CD4-positive, CD25-positive, alpha-beta regulatory T cell (primary cell): ENCODE measurements around the gene NCK2. TPM values are rescaled to one million over a fixed set of nuclear protein-coding genes. Genes with fewer than 3 reads are reported as not detected.

Source experiments
- ATAC-seq, 2 donors: fragments of 150-1000 bp; cut with Tn5 transposase; one replicate each; pipeline ENCODE4 v1.10.0; 2021; ENCODE audit warnings: low read depth in 2 of 2, moderate number of reproducible peaks in 2 of 2, moderate library complexity in 1 of 2
- DNase-seq, 3 donors: peaks; one replicate each; pipeline versions ENCODE4 v3.0.0 to v3.0.0-alpha.2; 2012 to 2022; ENCODE audit warnings: mixed read lengths in 1 of 3
- H3K27ac ChIP-seq: one replicate; pipeline ENCODE4 v1.7.0; 2013; ENCODE audit warnings: mild to moderate bottlenecking, low read length; ENCODE audit not compliant: insufficient read depth, poor library complexity, severe bottlenecking
- H3K27me3 ChIP-seq: one replicate; pipeline ENCODE4 v1.7.0; 2013; ENCODE audit warnings: low read length; ENCODE audit not compliant: control insufficient read depth, insufficient read depth
- H3K36me3 ChIP-seq: one replicate; pipeline ENCODE4 v1.7.0; 2013; ENCODE audit warnings: mild to moderate bottlenecking, low read length, moderate library complexity; ENCODE audit not compliant: control insufficient read depth, insufficient read depth
- H3K4me1 ChIP-seq: 2 replicates; pipeline ENCODE4 v1.7.0; 2013; ENCODE audit warnings: mild to moderate bottlenecking, low read length; ENCODE audit not compliant: insufficient read depth, control insufficient read depth, poor library complexity, severe bottlenecking
- H3K4me3 ChIP-seq: one replicate; pipeline ENCODE4 v1.7.0; 2013; ENCODE audit warnings: low read depth, mild to moderate bottlenecking, low read length, moderate library complexity
- H3K9me3 ChIP-seq, 2 experiments: 1 replicate in 1 of 2; 2 replicates in 1 of 2; pipeline ENCODE4 v1.7.0; 2013; ENCODE audit warnings: low read length in 2 of 2, mild to moderate bottlenecking in 1 of 2, moderate library complexity in 1 of 2; ENCODE audit not compliant: control insufficient read depth in 2 of 2
- H3K27ac Mint-ChIP-seq, 3 donors: one replicate each; pipeline ENCODE4 v1.8.0; 2020 to 2022; ENCODE audit warnings: mild to moderate bottlenecking in 3 of 3, mixed read lengths in 3 of 3, moderate library complexity in 2 of 3
- H3K27me3 Mint-ChIP-seq: one replicate; pipeline ENCODE4 v1.8.0; 2022; ENCODE audit warnings: mild to moderate bottlenecking, mixed read lengths
- H3K36me3 Mint-ChIP-seq: one replicate; pipeline ENCODE4 v1.8.0; 2020; ENCODE audit warnings: mixed read lengths
- H3K4me1 Mint-ChIP-seq, 4 donors: one replicate each; pipeline ENCODE4 v1.8.0; 2020 to 2022; ENCODE audit warnings: mixed read lengths in 4 of 4, mild to moderate bottlenecking in 1 of 4
- H3K4me3 Mint-ChIP-seq, 4 donors: one replicate each; pipeline ENCODE4 v1.8.0; 2020 to 2022; ENCODE audit warnings: mild to moderate bottlenecking in 4 of 4, mixed read lengths in 4 of 4, moderate library complexity in 3 of 4
- H3K9me3 Mint-ChIP-seq, 7 donors: one replicate each; pipeline ENCODE4 v1.8.0; 2020 to 2022; ENCODE audit warnings: mixed read lengths in 7 of 7, mild to moderate bottlenecking in 3 of 7, moderate library complexity in 2 of 7
- polyA plus RNA-seq, 4 donors: library from polyadenylated mRNA; unstranded; fragments of 300-500 nt; fragmentation: Illumina TruSeq; gene quantifications; one replicate each; pipeline ENCODE4 v1.2.3, GENCODE V29; 2021
- total RNA-seq: library from RNA; stranded (reverse); gene quantifications from one replicate; pipeline ENCODE4 v1.2.3, GENCODE V29; 2022

NCK2 gene
- total and polyA plus RNA-seq, 5 donors from 2014 or later: 44.8 to 167 (median 60.5) TPM

DNA sequence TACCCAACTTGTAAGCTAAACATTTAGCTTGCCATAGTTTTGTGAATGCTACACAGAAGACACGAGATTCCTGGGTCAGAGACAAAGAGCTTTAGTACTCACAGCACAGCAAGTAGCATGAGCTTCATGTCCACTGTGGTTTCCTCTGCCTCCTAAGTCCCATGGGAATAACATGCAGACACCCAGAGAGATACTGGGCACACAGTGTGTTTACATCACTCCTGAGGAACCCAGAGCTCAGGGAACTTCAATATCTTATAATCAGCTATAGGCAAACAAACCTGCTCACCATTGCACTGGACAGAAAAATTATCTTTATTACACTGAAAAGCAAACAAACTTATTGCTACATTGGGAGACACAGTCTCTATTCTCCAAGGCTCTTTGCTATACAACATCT lies 14.5 kb upstream of the NCK2 start:
- Histone ChIP-seq H3K27ac (no peak overlapping the region), H3K4me1 (peaks cover 20% of the 10 kb centered on the region), H3K27me3 (no peaks in the 10 kb centered on the region), H3K9me3 (peaks cover 0 to 11% of the 10 kb centered on the region in 2 experiments), H3K4me3 (no peak overlapping the region), H3K36me3 (no peaks in the 10 kb centered on the region)
- Mint-ChIP-seq H3K27ac (no peak overlapping the region), H3K4me1 (peaks cover 9 to 30% (median 15%) of the 10 kb centered on the region in 4 donors), H3K36me3 (peaks cover 6% of the 10 kb centered on the region), H3K9me3 (peaks cover 0 to 6% (median 2%) of the 10 kb centered on the region in 7 donors), H3K27me3 (no peaks in the 10 kb centered on the region), H3K4me3 (no peak overlapping the region)
- no peak for DNase-seq
- no peak for ATAC-seq

DNA sequence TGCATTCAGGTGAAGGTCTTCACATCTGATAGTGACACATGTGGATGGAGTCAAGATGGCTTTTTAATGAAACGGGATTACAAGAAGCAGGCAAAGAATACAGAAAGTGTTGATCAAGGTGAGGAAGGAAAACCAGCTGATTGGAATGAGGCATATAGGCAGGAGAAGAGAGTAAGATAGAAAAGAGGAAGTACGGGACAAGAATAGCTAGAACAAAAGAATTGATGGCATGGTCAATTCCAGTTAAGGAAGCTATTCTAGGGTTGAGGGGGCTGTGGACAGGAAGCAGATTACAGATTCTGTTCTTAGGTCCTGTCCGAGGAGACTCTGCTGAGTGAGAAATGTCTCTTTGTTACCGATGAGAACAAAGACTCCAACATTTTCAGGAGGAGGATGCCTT lies 13.2 kb upstream of the NCK2 start:
- H3K4me1 ChIP-seq: peaks cover 25% of the 10 kb centered on the region
- peaks cover 0 to 11% of the 10 kb centered on the region in 2 experiments for H3K9me3 ChIP-seq
- no peaks in the 10 kb centered on the region for H3K27me3 Mint-ChIP-seq
- H3K27ac Mint-ChIP-seq: no peak overlapping the region
- ATAC-seq (no peak), DNase-seq (no peak)
- peaks cover 0 to 4% (median 2%) of the 10 kb centered on the region in 7 donors for H3K9me3 Mint-ChIP-seq
- peaks cover 9 to 43% (median 19%) of the 10 kb centered on the region in 4 donors for H3K4me1 Mint-ChIP-seq
- H3K36me3 Mint-ChIP-seq: peaks cover 5% of the 10 kb centered on the region
- no peak overlapping the region for H3K4me3 ChIP-seq
- H3K36me3 ChIP-seq: no peaks in the 10 kb centered on the region
- no peak overlapping the region for H3K27ac ChIP-seq
- H3K4me3 Mint-ChIP-seq: no peak overlapping the region
- no peaks in the 10 kb centered on the region for H3K27me3 ChIP-seq

DNA sequence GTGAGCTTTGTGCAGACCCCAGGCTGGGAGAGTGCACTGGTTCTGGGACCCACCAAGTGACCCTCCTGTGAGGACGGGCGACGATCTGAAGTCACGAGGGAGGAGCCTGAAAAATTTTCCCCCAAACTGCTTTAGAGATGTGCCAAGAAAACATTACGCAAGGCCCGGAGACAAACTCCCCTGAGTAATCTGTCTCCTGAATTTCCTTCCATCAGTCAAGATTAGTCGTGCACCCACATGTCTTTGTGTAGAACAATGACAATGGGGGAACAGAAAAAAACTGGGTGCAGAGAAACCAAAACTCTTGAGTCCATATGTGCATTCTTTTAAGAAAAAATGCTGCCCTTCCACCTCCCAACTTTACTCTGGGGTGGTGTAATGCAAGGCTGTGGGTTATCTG lies 12.6 kb upstream of the NCK2 start:
- no peak for DNase-seq
- Mint-ChIP-seq H3K9me3 (peaks cover 0 to 1% (median 0%) of the 10 kb centered on the region in 7 donors), H3K27me3 (no peaks in the 10 kb centered on the region), H3K4me3 (no peak overlapping the region), H3K27ac (no peak overlapping the region), H3K36me3 (no peaks in the 10 kb centered on the region), H3K4me1 (peaks cover 9 to 45% (median 21%) of the 10 kb centered on the region in 4 donors)
- no peaks in the 10 kb centered on the region for H3K36me3 ChIP-seq
- H3K4me3 ChIP-seq: no peak overlapping the region
- H3K27ac ChIP-seq: no peak overlapping the region
- peaks cover 30% of the 10 kb centered on the region for H3K4me1 ChIP-seq
- no peak for ATAC-seq
- peaks cover 0 to 6% of the 10 kb centered on the region in 2 experiments for H3K9me3 ChIP-seq
- no peaks in the 10 kb centered on the region for H3K27me3 ChIP-seq

DNA sequence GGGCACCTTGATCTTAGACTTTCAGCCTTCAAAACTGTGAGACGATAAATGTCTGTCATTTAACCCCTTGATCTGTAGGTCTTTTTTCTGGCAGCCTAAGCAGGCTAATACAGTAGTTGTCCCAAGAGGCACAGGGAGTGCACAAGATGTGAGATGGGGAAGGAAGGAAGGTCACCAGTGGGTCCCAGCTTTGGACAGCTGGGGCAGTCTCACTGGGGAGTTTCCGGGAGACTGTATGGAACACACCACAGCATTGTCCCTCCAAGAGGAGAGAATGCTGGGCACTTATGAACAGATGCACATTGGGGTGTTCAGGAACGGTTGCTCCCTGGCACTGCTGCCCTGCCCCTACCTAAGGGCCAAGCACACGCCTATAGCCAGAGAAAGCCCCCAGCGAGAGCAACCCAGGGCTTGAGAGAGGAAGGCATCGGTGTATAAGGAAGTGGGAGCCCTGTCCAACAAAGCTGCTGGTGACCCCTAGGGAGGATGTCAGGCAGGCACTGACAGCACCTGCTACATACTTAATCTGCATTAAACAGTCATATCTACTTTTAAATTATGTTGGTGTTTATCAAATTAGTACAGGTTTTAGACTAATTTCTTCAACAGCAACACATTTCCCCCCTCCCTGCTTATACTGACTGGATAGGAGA lies 11.6 kb upstream of the NCK2 start:
- Mint-ChIP-seq H3K4me1 (peaks cover 10 to 52% (median 23%) of the 10 kb centered on the region in 4 donors), H3K36me3 (no peaks in the 10 kb centered on the region), H3K27ac (peak overlapping the region in 1 of 3 donors; percentile 83), H3K4me3 (peak overlapping the region in 1 of 4 donors; percentile 66), H3K9me3 (no peaks in the 10 kb centered on the region), H3K27me3 (no peaks in the 10 kb centered on the region)
- no peaks in the 10 kb centered on the region for H3K36me3 ChIP-seq
- no peak overlapping the region for H3K27ac ChIP-seq
- H3K27me3 ChIP-seq: no peaks in the 10 kb centered on the region
- no peak for ATAC-seq
- no peaks in the 10 kb centered on the region for H3K9me3 ChIP-seq
- peaks cover 40% of the 10 kb centered on the region for H3K4me1 ChIP-seq
- DNase-seq: no peak
- H3K4me3 ChIP-seq: no peak overlapping the region

DNA sequence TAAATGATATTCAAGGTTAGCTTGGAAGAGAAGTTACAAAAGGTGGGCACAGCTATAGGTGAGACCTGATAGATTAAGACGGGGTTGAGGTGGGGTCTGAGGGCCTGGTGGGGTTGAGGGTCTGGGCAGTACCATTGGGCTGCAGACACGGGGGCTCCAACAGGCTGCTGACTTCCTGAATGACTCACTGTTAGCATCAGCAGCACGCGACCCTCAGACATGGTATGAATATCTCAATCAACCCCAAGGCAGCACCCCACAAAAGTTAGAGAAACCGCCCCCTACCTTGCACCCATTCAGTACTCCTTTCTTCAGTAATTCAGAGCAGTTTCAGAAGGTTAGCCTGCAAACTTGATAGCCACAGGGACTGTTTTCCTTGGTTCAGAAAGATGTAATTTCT lies 10.8 kb upstream of the NCK2 start:
- no peaks in the 10 kb centered on the region for H3K36me3 ChIP-seq
- no peak for DNase-seq
- H3K36me3 Mint-ChIP-seq: no peaks in the 10 kb centered on the region
- no peaks in the 10 kb centered on the region for H3K9me3 Mint-ChIP-seq
- no peak overlapping the region for H3K4me3 ChIP-seq
- H3K27me3 ChIP-seq: no peaks in the 10 kb centered on the region
- peaks cover 45% of the 10 kb centered on the region for H3K4me1 ChIP-seq
- H3K4me3 Mint-ChIP-seq: no peak overlapping the region
- H3K27ac ChIP-seq: no peak overlapping the region
- ATAC-seq: no peak
- H3K27me3 Mint-ChIP-seq: no peaks in the 10 kb centered on the region
- H3K9me3 ChIP-seq: no peaks in the 10 kb centered on the region
- peaks cover 18 to 60% (median 31%) of the 10 kb centered on the region in 4 donors for H3K4me1 Mint-ChIP-seq
- peak overlapping the region in 1 of 3 donors; percentile 71 for H3K27ac Mint-ChIP-seq

DNA sequence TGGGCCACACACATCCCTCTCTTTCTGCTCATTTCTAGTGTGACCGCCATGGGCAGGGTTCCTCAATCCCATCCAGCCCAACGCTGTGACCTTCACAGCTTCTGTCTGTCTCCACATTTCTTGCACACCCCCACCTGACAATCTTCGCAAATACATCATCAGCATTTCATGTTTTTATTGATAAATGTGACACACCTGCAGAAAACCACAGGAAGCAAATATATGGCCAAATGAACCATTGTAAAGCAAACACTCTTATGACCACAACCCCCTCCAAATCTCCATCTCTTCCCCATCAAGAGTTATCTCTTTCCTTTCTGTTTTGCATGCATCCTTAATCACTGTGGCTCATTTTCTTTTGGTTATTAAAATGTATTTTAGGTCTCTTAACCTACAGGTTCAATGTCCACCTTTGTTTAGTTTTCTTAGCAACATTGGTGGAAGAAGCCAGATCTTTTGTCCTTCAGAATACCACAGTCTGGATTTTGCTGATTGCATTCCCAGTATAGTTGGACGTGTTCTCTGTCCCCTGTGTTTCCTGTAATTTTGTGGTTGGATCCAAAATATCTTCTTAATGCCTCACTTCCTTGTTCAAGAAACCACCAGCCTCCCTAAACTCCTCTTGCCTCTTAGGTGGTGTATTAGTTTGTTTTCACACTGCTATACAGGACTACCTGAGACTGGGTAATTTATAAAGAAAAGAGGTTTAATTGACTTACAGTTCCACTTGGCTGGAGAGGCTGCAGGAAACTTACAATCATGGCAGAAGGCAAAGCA lies 9.8 kb upstream of the NCK2 start:
- Mint-ChIP-seq H3K4me3 (peak overlapping the region in 1 of 4 donors; percentile 19), H3K4me1 (peaks cover 27 to 70% (median 41%) of the 10 kb centered on the region in 4 donors), H3K27me3 (no peaks in the 10 kb centered on the region), H3K36me3 (no peaks in the 10 kb centered on the region), H3K27ac (peak overlapping the region; percentile 28 to 86 (median 40)), H3K9me3 (no peaks in the 10 kb centered on the region)
- Histone ChIP-seq H3K4me1 (peaks cover 56% of the 10 kb centered on the region), H3K9me3 (no peaks in the 10 kb centered on the region), H3K27me3 (no peaks in the 10 kb centered on the region), H3K36me3 (no peaks in the 10 kb centered on the region), H3K27ac (no peak overlapping the region), H3K4me3 (peak overlapping the region; percentile 12)
- DNase-seq (no peak), ATAC-seq (no peak)

DNA sequence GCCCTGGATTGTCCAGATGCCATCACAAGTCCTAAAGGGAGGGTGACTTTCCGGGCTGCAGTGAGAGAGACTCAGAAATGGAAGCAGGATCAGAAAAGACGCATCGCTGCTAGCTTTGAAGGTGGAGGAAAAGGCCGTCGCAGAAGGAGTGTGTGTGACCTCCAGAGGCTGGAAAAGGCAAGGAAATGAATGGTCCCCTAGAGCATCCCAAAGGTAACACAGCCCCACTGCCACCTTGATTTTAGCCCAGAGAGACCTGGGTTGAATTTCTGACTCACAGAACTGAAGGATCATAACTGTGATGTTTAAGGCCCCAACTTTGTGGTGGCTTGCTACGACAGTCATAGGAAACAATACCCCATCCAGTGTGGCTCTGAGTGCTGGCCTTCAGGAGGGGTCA lies 8.6 kb upstream of the NCK2 start:
- Histone ChIP-seq H3K4me1 (peaks cover 68% of the 10 kb centered on the region), H3K9me3 (no peaks in the 10 kb centered on the region), H3K36me3 (no peaks in the 10 kb centered on the region), H3K4me3 (no peak overlapping the region), H3K27me3 (no peaks in the 10 kb centered on the region), H3K27ac (no peak overlapping the region)
- DNase-seq: no peak
- no peaks in the 10 kb centered on the region for H3K9me3 Mint-ChIP-seq
- peak overlapping the region in 1 of 4 donors; percentile 46 for H3K4me3 Mint-ChIP-seq
- no peaks in the 10 kb centered on the region for H3K36me3 Mint-ChIP-seq
- H3K27me3 Mint-ChIP-seq: no peaks in the 10 kb centered on the region
- peaks cover 34 to 82% (median 50%) of the 10 kb centered on the region in 4 donors for H3K4me1 Mint-ChIP-seq
- no peak for ATAC-seq
- peak overlapping the region in 2 of 3 donors; percentile 81 to 92 for H3K27ac Mint-ChIP-seq
